Stimulated activated CD8-positive, alpha-beta memory T cell treated with anti-CD3 and anti-CD28 coated beads, Interleukin-12 subunit alpha, Interleukin-12 subunit beta, amount 100 ng/mL, for 4 hours (primary cell): Measurements from ENCODE around the gene FGF21.
"Not testable (repeated sequence)": the region's sequence is repeated elsewhere in the genome, so short reads cannot be mapped to it uniquely, and the experiment has no call there.

Experiments
- DNase-seq: peaks from one replicate; pipeline ENCODE4 v3.0.0-alpha.2; 2020; ENCODE audit warnings: low read depth

FGF21 gene

GRCh38 chr19:48755084-48755641, at the start of gene FGF21:
TSS of gene FGF21 (plus strand) at chr19:48755524. CDS start at chr19:48756237, 713 bp downstream.
- DNase-seq, result no peak

- no peak for DNase-seq
These were observed 46.9 kb upstream of the FGF21 start for GRCh38 chr19:48708471-48708870.

- DNase-seq, result no peak
These were observed 44.1 kb upstream of the FGF21 start for GRCh38 chr19:48711106-48711662.

DNA sequence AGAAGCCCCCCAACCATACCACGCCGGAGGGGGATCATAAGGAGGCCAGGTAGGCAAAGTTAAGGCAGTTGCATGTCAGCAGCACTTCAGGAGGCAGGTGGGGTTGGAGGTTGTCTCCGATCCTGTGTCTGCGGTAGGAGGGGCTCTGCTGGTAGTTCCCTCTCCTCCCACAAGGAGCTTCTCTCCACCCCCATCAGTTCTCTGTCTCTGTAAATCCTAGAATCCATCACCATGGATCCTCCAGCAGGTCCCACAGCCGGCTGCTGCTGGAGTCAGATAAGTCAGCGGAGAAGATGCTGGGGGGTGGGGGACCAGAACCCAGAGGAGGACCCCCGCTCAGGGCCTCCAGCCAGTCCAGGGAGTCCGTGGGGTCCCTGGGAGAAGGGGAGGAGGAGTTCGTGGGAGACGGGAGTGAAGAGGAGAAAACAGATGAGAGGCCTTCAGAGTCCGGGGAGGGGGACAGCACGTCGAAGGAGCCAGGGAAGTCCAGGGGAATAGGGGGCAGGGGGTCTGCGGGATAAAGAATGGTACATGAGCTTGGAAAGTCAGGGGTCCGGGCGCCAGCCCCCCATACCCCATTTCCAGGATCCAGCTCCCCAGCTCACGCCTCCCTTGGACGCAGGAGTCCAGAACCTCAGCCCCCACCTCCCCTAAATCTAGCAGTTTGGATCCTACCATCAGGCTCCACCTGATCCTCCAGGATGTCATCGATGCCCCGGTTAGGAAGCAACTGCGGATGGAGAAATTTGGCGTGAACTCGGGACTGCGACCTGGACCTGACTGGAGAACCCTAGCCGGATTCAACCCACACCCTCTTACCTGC, 42.1 kb upstream of the FGF21 start:
- DNase-seq, result no peak

DNA sequence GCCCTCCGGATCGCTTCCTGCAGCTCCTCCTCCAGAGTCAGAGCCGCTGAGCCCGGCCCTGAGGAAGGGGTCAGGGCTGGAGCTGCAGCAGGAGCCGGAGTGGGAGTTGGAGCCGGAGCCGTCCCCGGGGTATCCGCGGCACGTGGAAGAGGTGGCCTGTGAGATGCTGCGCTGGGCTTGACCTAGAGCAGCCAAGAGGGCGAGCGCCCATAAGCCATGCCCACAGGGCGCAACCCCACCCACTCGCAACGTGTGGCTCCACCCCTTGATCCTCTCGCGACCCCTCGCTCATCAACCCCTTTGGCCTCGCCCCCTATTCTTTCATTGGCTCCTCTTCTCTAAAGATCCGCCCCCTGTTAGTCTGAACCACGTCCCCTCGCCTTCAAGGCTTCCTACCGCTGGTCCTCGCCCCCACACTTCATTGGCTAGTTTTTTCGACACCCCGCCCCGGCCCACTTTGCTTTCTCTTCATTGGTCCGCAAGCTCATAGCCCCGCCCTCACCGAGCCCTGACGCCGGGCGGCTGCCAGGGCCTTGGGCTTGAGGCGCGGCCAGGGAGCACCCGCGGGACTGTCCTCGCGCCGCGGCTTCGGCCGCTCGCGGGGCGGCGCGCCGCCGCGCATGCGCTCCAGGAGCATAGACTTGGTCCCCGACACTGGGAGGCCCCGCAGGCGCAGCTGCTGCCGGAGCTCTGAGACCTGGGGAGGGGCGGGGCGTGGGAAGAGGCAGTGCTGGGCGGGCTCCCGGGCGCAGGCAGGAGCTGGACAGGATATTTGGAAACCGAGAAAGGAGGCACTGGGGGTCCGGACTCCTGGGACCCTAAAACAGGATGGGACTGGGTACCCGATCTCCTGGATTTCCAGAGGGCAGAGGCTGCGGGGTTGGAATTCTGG, 41.2 kb upstream of the FGF21 start:
- peak; percentile 94 for DNase-seq

- DNase-seq, result no peak
These were observed 40.3 kb upstream of the FGF21 start for GRCh38 chr19:48714759-48715675.

GRCh38 chr19:48715681-48716171, 39.6 kb upstream of the FGF21 start:
- DNase-seq, result no peak

- DNase-seq, result no peak
These were observed 38.6 kb upstream of the FGF21 start for GRCh38 chr19:48716562-48717291.

DNA sequence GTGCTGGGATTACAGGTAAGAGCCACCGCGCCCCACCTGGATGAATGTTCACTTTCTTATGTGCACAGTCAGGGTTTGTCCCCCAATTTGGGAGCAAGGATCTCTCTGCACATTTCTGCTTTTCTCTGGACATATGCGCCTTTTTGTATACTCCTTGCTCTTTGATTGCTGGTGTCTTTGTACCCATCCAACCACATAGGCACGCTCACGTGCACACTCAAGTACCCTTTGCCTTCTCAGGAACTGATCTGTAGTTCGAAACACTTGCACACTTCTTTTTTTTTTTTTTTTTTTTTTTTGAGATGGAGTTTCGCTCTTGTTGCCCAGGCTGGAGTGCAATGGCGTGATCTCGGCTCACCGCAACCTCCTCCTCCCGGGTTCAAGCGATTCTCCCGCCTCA, 37.2 kb upstream of the FGF21 start:
- DNase-seq, result not testable (repeated sequence)

GRCh38 chr19:48718711-48719231, 36.6 kb upstream of the FGF21 start:
- DNase-seq, result no peak

DNA sequence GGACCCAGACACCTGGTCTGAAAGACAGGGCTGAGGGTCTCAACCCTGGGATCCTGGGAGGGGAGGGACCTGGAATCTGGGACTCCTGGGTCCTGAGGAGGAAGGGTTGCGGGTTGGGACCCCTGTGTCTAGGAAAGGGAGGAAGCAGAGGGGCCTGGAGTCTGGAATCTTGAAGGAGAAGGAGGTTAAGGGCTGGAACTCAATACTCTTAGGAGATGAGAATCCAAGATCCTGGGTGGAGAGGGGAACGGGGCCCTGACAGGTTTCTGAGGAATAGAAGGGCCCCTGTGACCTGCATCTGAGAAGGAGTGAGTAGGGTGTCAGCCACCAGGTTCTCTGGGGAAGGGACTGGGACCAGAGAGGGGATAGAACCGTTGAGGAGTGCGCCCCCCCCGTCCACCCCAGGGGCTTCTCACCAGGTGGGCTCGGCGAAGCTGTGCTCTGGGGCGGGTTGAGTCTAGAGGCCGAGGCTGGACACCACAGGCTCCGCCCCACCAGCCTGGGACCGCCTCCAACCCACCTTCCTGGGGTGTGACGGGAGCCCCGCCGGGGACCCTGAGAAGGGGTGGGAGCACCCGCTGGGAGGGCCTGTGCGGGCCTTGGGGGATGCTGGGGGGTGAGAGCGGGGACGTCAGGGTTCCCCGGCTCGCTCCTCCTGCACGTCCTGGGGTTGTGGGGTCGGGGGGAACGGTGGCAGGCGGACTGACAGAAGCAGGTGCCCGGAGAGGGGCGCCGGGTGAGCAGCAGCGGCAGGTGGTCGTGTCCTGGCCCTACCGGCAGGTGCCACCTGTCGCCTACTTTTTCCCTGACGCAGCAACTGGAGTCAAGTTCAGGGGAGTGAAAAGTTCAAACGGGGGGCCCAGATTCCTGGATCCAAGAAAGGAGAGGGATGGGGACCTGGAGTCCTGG, 35.8 kb upstream of the FGF21 start, which contains the start of gene MAMSTR:
TSS of gene MAMSTR (minus strand) at position 463 of the 909 bp plus-strand sequence. CDS start 694 bp downstream, outside the sequence.
- no peak for DNase-seq

GRCh38 chr19:48720251-48720612, 35.1 kb upstream of the FGF21 start:
- DNase-seq, result no peak

DNA sequence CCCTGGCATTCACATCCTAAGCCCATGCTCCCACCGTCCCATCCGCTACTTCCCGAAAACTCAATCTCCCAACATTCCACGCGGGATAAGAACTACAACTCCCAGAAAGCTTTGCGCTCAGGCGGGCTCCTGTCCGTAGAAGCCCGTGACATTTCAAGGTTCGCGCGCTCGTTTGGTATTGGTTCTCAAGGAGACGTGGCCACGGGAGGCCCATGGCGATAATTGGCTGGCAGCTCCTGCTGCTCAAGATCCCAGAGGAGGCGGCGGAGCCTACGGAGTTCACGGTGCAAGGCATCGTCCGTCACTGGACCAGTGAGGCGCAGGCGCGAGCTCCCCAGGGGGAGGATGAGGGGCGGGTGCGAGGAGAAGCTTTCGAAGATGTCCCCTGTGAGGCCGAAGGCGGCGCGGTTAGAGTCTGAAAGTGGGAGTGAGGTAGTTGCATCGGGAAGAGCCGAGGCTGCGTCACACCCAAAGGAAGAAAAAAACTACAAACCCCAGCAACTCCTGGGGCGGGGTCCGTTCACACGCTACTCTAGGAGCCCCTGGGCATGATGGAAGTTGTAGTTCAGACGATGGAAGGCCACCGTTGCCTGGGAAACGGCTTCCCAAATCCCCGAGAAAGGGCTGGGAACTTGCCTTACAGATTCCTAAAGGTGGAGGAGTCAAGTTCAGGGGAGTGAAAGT, 34.6 kb upstream of the FGF21 start:
- DNase-seq, result peak; percentile 73

- no peak for DNase-seq
These were observed 33.1 kb upstream of the FGF21 start for GRCh38 chr19:48722196-48722708.

- DNase-seq, result no peak
These were observed 30.2 kb upstream of the FGF21 start for GRCh38 chr19:48724796-48725753.

GRCh38 chr19:48726556-48726955, 28.8 kb upstream of the FGF21 start:
- DNase-seq, result no peak
